Esophagus muscularis mucosa (tissue), 4 donors: Measurements from ENCODE around the gene CCBE1.

Experiments
- EP300 ChIP-seq: sonication (generic); formaldehyde crosslinking; IDR thresholded peaks from one replicate; pipeline ENCODE4 v1.6.1; 2017; ENCODE audit warnings: antibody characterized with exemption
- POLR2A ChIP-seq: fragments of 450-650 bp; IDR thresholded peaks from one replicate; pipeline ENCODE4 v1.6.1; 2017; ENCODE audit warnings: antibody characterized with exemption, moderate library complexity, mild to moderate bottlenecking, low read depth
- POLR2AphosphoS5 ChIP-seq, 2 donors: sonication (generic); formaldehyde crosslinking; IDR thresholded peaks; one replicate each; pipeline ENCODE4 v1.6.1; 2017; ENCODE audit warnings: antibody characterized with exemption in 2 of 2
- TF ChIP-seq, protein P1 (sequence below), 3 experiments: fragments of 200-600 bp in 2 of 3; fragments of 450-650 bp in 1 of 3; sonication (generic) in 2 of 3; IDR thresholded peaks; one replicate each; pipeline ENCODE4 v1.5.1; 2017 to 2019; ENCODE audit warnings: antibody characterized with exemption in 3 of 3, mild to moderate bottlenecking in 2 of 3, moderate library complexity in 1 of 3

DNA sequence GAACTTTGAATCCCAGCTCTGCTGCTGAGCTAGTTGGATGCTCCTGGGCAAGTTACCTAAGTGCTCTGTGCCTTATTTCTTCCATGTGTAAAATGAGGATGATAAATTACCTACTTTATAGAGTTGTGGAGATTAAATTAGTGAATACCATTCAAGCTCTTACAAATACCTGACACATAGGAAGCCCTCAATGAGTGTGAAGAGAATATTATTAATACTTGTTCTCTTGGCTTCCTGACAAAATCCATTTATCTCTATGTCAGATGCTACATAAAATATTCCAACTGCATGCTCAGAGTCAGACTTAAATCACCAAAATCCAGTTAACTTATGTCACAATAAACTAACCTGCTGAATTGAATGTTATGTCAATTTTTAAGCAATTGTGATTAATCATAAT, 42.9 kb upstream of the CCBE1 start:
- TF ChIP-seq, protein P1, sequence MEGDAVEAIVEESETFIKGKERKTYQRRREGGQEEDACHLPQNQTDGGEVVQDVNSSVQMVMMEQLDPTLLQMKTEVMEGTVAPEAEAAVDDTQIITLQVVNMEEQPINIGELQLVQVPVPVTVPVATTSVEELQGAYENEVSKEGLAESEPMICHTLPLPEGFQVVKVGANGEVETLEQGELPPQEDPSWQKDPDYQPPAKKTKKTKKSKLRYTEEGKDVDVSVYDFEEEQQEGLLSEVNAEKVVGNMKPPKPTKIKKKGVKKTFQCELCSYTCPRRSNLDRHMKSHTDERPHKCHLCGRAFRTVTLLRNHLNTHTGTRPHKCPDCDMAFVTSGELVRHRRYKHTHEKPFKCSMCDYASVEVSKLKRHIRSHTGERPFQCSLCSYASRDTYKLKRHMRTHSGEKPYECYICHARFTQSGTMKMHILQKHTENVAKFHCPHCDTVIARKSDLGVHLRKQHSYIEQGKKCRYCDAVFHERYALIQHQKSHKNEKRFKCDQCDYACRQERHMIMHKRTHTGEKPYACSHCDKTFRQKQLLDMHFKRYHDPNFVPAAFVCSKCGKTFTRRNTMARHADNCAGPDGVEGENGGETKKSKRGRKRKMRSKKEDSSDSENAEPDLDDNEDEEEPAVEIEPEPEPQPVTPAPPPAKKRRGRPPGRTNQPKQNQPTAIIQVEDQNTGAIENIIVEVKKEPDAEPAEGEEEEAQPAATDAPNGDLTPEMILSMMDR (IDR thresholded peaks at IDR 0.05): no peak
- TF ChIP-seq POLR2A (no peak), POLR2AphosphoS5 (IDR thresholded peaks at IDR 0.05) (no peak), EP300 (no peak)
